ENCODE results near the gene SDE2. TPM values are rescaled to one million over a fixed set of nuclear protein-coding genes. Genes with fewer than 3 reads are reported as not detected.

Gene SDE2
- total RNA-seq, 1 donor: 19.9 TPM

DNA sequence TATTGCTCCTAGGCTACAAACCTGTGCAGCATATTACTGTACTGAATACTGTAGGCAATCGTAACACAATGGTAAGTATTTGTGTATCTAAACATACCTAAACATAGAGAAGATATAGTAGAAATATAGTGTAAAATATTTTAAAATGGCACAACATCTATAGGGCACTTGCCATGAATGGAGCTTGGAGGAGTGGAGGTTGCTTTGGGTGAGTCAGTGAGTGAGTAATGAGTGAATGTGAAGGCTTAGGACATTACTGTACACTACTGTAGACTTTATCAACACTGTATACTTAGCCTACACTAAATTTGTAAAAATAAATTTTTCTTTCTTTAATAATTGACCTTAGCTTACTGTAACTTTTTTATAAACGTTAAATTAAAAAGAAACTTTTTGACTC, 66.1 kb downstream of the SDE2 start:
- H2AFZ ChIP-seq (ENCODE audit: low read length): no peak overlapping the region

More for the DNA sequence above, 66.1 kb downstream of the SDE2 start:
- H3K9me3 ChIP-seq (ENCODE audit: low read depth, low read length): no peaks in the 10 kb centered on the region
- no peaks in the 10 kb centered on the region for H3K27me3 ChIP-seq (ENCODE audit: insufficient read depth, low read length)
- no peak for TF ChIP-seq CTCF (IDR thresholded peaks at IDR 0.05; ENCODE audit: extremely low read depth, low read depth, low read length)
- DNase-seq (ENCODE audit: insufficient read length, low spot score, missing footprints): no peak
- no peaks in the 10 kb centered on the region for H3K79me2 ChIP-seq (ENCODE audit: insufficient read depth, low read length)
- no peaks in the 10 kb centered on the region for H3K4me1 ChIP-seq (ENCODE audit: insufficient read depth, low read length)
- H3K4me3 ChIP-seq (ENCODE audit: insufficient read depth, low read length): no peak overlapping the region
- no peaks in the 10 kb centered on the region for H4K20me1 ChIP-seq (ENCODE audit: insufficient read depth, low read length)
- H3K36me3 ChIP-seq (ENCODE audit: insufficient read depth, low read length): no peaks in the 10 kb centered on the region
- no peak overlapping the region for H3K4me2 ChIP-seq (ENCODE audit: insufficient read depth, low read length)
- H3K27ac ChIP-seq (ENCODE audit: low read depth, low read length): no peak overlapping the region

Small RNA genes within 50 kb of the gene (small RNA-seq; reads per million reads assigned to genes)
- gene AL117348.1 (not detected), gene NDUFA3P3 (not detected)

Other genes starting within 250 kb of the SDE2 start
- 174 and 178 TPM in 2 replicates for gene SRP9, start 221.5 kb downstream of the SDE2 start, total RNA-seq
- gene EPHX1, start 189.2 kb downstream of the SDE2 start, total RNA-seq: 67.0 and 77.2 TPM in 2 replicates
- 23.2 and 31.5 TPM in 2 replicates for gene TMEM63A, start 117.0 kb downstream of the SDE2 start, total RNA-seq
- gene LEFTY1, start 110.2 kb downstream of the SDE2 start, total RNA-seq: under 0.01 TPM in 1 of 2 replicates, not detected in the other
- 25.9 and 29.0 TPM in 2 replicates for gene PYCR2, start 75.1 kb downstream of the SDE2 start, total RNA-seq
- gene LEFTY2, start 58.1 kb downstream of the SDE2 start, total RNA-seq: not detected in 2 replicates
- 127 and 166 TPM in 2 replicates for gene H3-3A, start 63.4 kb upstream of the SDE2 start, total RNA-seq
- gene ACBD3, start 187.4 kb upstream of the SDE2 start, total RNA-seq: 76.9 and 80.3 TPM in 2 replicates
- 0.29 TPM in 1 of 2 replicates, not detected in the other for gene MIXL1, start 224.3 kb upstream of the SDE2 start, total RNA-seq